ENCODE data around the gene NAA80. TPM values are rescaled to one million over a fixed set of nuclear protein-coding genes. Genes with fewer than 3 reads are reported as not detected.
A peak's percentile ranks its signal among the peaks of the same experiment; 100 is the strongest.

Gene NAA80
- total RNA-seq, 1 experiment from 2014 or later, result 5.3 TPM

GRCh38 chr3:50327943-50328691, 28.9 kb upstream of the NAA80 start, which contains the start of gene TUSC2:
Gene TUSC2 (minus strand): TSS chr3:50328223. CDS start chr3:50328099, 124 bp downstream.
- H3K9me3 ChIP-seq (ENCODE audit: low read depth, low read length, poor library complexity, severe bottlenecking), result no peaks in the 10 kb centered on the region
- ChIA-PET CTCF (interaction anchor here (0.6 to 1.3 kb wide), 2 partner anchors 9 to 526 kb away, joined by 3 to 4 read pairs; no protein-coding TSS in a partner anchor), POLR2A (ENCODE audit: low non-redundant PET) (interaction anchor here (0.6 to 1.2 kb wide), 4 partner anchors 9 to 29 kb away, joined by 3 to 27 read pairs (median 4); partner anchors contain the start of genes HYAL3 and NAA80)
- BruUV-seq (replicated peaks), result no TSS peak
- no peaks in the 10 kb centered on the region for H3K27me3 ChIP-seq (replicated peaks; ENCODE audit: insufficient read depth, low read depth, low read length, poor library complexity)
- TF ChIP-seq CTCF (conservative IDR thresholded peaks at IDR 0.05; ENCODE audit: low read depth, low read length), result no peak
- no peak for TF ChIP-seq EZH2 (IDR thresholded peaks at IDR 0.05; ENCODE audit: borderline replicate concordance, low read depth, low read length, poor library complexity, severe bottlenecking)
- H3K36me3 ChIP-seq (ENCODE audit: insufficient read depth, low read length, poor library complexity, severe bottlenecking), result peaks cover 16% of the 10 kb centered on the region
- intact Hi-C loops (cut with micrococcal nuclease; ENCODE audit: unreplicated experiment), result no loop called here
- H3K27ac ChIP-seq (ENCODE audit: low read depth, low read length, poor library complexity, severe bottlenecking), result peak within 1 kb of the TSS; percentile 76
- peak within 1 kb of the TSS; percentile 76 for H3K4me3 ChIP-seq (ENCODE audit: low read depth, low read length, poor library complexity, severe bottlenecking)
- DNase-seq (ENCODE audit: low spot score), result peak; percentile 95
- H3K4me1 ChIP-seq (ENCODE audit: insufficient read depth, low read length, poor library complexity, severe bottlenecking), result no peaks in the 10 kb centered on the region

- intact Hi-C loops (cut with micrococcal nuclease; ENCODE audit: unreplicated experiment), result no loop called here
- peaks cover 16% of the 10 kb centered on the region for H3K36me3 ChIP-seq (ENCODE audit: insufficient read depth, low read length, poor library complexity, severe bottlenecking)
- TF ChIP-seq CTCF (conservative IDR thresholded peaks at IDR 0.05; ENCODE audit: low read depth, low read length) (no peak), EZH2 (IDR thresholded peaks at IDR 0.05; ENCODE audit: borderline replicate concordance, low read depth, low read length, poor library complexity, severe bottlenecking) (no peak)
- CTCF ChIA-PET, result no interaction called here
- H3K4me3 ChIP-seq (ENCODE audit: low read depth, low read length, poor library complexity, severe bottlenecking), result peak overlapping the region; percentile 76
- DNase-seq (ENCODE audit: low spot score), result no peak
- no peak overlapping the region for H3K27ac ChIP-seq (ENCODE audit: low read depth, low read length, poor library complexity, severe bottlenecking)
- no peaks in the 10 kb centered on the region for H3K9me3 ChIP-seq (ENCODE audit: low read depth, low read length, poor library complexity, severe bottlenecking)
- POLR2A ChIA-PET (ENCODE audit: low non-redundant PET), result no interaction called here
- BruUV-seq (replicated peaks), result no TSS peak
- no peaks in the 10 kb centered on the region for H3K4me1 ChIP-seq (ENCODE audit: insufficient read depth, low read length, poor library complexity, severe bottlenecking)
- H3K27me3 ChIP-seq (replicated peaks; ENCODE audit: insufficient read depth, low read depth, low read length, poor library complexity), result no peaks in the 10 kb centered on the region
Observed at GRCh38 chr3:50327129-50327528, 27.9 kb upstream of the NAA80 start.

GRCh38 chr3:50326182-50326541, 27.0 kb upstream of the NAA80 start:
- no peak for DNase-seq (ENCODE audit: low spot score)
- no peaks in the 10 kb centered on the region for H3K27me3 ChIP-seq (replicated peaks; ENCODE audit: insufficient read depth, low read depth, low read length, poor library complexity)
- no peaks in the 10 kb centered on the region for H3K9me3 ChIP-seq (ENCODE audit: low read depth, low read length, poor library complexity, severe bottlenecking)
- ChIA-PET POLR2A (ENCODE audit: low non-redundant PET) (no interaction called here), CTCF (no interaction called here)
- H3K36me3 ChIP-seq (ENCODE audit: insufficient read depth, low read length, poor library complexity, severe bottlenecking), result peaks cover 7% of the 10 kb centered on the region
- intact Hi-C loops (cut with micrococcal nuclease; ENCODE audit: unreplicated experiment), result no loop called here
- no peak overlapping the region for H3K4me3 ChIP-seq (ENCODE audit: low read depth, low read length, poor library complexity, severe bottlenecking)
- peaks cover 3% of the 10 kb centered on the region for H3K4me1 ChIP-seq (ENCODE audit: insufficient read depth, low read length, poor library complexity, severe bottlenecking)
- TF ChIP-seq EZH2 (IDR thresholded peaks at IDR 0.05; ENCODE audit: borderline replicate concordance, low read depth, low read length, poor library complexity, severe bottlenecking) (no peak), CTCF (conservative IDR thresholded peaks at IDR 0.05; ENCODE audit: low read depth, low read length) (no peak)
- no TSS peak for BruUV-seq (replicated peaks)
- H3K27ac ChIP-seq (ENCODE audit: low read depth, low read length, poor library complexity, severe bottlenecking), result no peak overlapping the region

Measured in A673 (cell line).